ENCODE results near the gene ZNF714.

The ZNF714 gene

DNA sequence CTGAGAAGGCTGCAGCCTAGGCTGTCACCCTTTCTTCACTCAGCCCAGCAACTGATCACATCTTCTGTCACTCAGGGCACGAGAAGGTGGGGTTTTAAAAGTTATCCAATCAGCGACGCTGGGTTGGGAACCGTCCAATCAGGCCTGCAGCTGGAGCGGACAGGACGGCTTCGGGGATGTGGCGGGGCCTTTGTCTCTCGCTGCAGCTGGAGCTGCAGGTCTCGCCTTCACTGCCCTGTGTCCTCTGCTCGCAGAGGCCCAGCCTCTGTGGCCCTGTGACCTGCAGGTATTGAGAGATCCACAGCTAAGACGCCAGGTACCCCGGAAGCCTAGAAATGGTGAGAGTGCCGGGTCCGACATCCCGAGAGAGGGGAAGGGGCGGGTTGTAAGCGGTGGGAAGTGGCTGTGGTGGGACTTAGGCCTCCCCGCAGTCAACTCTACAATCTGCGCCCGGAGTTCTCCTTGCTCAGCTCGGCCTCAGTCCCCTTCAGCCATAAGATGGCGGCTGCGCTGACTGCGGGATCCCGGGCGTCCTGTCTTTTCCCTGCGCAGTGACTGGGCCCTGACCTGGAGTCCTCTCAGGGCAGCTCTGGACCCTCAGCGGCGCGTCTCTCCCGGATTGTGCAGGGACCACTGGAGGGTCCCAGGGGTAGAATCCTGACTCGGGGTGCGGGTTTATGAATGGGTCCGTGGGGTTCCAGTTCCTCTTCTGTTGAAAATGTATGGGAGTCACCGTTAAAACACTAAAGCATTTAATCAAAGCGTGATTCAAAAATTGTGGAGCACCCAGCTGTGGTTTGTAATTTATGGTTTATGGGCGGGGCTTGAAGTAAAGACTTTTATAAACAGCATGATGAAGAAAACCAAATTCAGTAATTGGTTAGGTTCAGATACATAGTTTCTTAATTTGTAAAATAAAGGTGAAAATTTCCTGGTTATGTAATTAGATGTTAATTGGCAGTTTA, at the start of gene ZNF714:
Gene ZNF714, plus strand, starts transcription at position 193 of the 965 bp plus-strand sequence. CDS start 16,066 bp downstream, outside the sequence.
- peak; percentile 38 to 70 for DNase-seq (ENCODE audit: low read depth in 2 of 2)

DNA sequence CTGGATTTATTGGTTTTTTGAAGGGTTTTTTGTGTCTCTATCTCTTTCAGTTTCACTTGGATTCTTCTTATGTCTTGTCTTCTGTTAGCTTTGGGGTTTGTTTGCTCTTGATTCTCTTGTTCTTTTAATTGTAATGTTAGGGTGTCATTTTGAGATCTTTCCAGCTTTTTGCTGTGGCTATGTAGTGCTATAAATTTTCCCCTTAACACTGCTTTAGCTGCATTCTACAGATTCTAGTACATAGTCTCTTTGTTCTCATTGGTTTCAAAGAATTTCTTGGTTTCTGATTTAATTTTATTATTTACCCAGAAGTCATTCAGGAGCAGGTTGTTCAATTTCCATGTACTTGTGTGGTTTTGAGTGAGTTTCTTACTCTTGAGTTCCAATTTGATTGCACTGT, 37.0 kb upstream of the ZNF714 start:
- DNase-seq (ENCODE audit: low read depth in 2 of 2), result no peak

- no peak for DNase-seq (ENCODE audit: low read depth in 2 of 2)
Measured at GRCh38 chr19:21046489-21046888, 35.5 kb upstream of the ZNF714 start.

GRCh38 chr19:21047716-21048115, 34.3 kb upstream of the ZNF714 start:
- DNase-seq (ENCODE audit: low read depth in 2 of 2), result no peak

DNA sequence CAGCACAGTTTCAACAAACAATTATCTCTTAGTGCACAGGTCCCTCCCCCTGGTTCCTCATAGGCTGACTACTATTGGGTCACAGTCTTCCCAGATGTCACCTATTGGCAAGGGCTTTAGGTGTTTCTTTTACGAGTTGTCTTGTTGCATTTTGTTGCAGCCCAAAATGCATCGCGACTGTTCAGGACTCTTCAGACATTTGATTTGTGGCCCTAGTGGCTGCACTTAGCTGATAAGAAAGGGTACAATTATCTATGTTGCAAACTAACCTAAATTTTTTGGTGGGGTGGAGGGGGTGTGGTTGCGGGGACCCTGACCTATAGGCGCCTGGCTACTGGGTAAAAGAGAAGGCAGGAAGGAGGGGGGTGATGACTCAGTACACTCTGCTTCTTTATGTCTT, 29.1 kb upstream of the ZNF714 start:
- no peak for DNase-seq (ENCODE audit: low read depth in 2 of 2)

DNA sequence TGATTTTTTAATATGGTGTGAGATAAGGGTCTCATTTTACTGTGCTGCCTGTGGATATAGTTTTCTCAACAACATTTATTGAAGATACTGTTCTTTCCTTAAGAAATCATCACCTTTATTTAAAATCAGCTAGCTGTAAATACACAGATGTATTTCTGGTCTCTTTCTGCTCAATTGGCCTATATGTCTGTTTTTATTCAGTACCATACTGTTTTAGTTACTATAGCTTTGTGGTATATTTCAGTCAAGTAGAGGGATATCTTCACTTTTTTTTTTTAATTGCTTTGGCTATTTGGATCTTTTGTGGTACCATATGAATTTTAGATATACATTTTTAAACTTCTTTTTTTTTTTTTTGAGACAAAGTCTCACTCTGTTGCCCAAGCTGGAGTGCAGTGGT, 16.7 kb upstream of the ZNF714 start:
- DNase-seq (ENCODE audit: low read depth in 2 of 2), result no peak

GRCh38 chr19:21084343-21084742, 2.3 kb downstream of the ZNF714 start:
- no peak for DNase-seq (ENCODE audit: low read depth in 2 of 2)

GRCh38 chr19:21087871-21088270, 5.9 kb downstream of the ZNF714 start:
- DNase-seq (ENCODE audit: low read depth in 2 of 2), result no peak

DNA sequence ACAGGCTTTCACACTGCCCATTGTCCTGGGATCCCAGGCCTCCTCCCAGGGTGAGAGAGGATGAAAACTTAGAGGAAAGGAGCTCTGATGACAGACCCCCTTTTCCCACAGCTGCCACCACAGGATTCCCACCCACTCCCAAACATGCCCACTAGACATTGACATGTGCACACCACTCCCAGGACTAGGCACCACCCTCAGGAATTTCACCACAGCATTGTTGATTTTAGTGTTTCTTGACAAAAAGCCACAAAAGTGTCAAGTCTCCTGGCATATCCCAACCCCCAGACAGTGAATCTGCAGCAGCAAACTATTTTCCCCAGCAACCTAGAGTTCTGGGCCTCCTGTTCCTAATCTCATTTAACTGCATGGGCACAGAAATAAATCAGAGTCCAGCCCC, 10.1 kb downstream of the ZNF714 start:
- DNase-seq (ENCODE audit: low read depth in 2 of 2), result no peak

DNA sequence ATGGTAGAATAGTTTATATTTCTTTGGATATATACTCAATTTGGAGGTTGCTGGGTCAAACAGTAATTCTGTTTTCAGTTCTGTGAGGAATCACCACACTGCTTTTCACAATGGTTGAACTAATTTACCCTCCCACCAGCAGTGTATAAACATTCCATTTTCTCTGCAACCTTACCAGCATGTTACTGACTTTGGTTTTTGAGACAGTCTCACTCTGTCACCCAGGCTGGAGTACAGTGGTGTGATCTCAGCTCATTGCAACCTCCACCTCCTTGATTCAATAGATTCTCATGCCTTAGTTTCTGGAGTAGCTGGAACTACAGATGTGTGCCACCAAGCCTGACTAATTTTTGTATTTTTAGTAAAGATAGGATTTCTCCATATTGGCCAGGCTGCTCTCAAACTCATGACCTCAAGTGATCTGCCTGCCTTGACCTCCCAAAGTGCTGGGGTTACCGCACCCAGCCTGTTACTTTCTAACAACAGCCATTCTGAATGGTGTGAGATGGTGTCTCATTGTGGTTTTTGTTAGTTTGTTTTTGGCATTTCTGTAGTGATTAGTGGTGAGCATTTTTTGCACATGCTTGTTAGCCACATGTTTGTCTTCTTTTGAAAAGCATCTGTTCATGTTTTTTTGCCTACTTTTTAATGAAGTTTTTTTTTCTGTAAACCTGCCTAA, 12.5 kb downstream of the ZNF714 start:
- DNase-seq (ENCODE audit: low read depth in 2 of 2), result no peak

DNA sequence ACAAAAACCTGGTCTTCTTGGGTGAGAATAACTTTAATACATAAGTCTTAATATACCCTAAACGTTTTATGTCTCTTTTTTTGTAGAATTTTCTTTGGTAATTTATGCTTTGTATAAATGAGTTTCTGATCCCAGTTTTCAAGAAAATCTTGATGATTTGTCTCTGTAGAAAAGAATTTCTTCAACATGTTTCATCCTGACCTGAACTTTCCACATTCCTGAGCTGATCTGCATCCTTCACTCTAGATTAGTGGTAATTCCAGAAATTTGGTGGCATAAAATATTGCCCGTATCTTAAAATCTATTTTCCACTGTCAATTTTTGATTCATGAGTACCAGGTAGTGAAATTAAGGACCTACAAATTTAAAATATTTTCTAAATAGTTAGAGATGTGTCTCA, 16.3 kb downstream of the ZNF714 start:
- DNase-seq (ENCODE audit: low read depth in 2 of 2), result no peak

DNA sequence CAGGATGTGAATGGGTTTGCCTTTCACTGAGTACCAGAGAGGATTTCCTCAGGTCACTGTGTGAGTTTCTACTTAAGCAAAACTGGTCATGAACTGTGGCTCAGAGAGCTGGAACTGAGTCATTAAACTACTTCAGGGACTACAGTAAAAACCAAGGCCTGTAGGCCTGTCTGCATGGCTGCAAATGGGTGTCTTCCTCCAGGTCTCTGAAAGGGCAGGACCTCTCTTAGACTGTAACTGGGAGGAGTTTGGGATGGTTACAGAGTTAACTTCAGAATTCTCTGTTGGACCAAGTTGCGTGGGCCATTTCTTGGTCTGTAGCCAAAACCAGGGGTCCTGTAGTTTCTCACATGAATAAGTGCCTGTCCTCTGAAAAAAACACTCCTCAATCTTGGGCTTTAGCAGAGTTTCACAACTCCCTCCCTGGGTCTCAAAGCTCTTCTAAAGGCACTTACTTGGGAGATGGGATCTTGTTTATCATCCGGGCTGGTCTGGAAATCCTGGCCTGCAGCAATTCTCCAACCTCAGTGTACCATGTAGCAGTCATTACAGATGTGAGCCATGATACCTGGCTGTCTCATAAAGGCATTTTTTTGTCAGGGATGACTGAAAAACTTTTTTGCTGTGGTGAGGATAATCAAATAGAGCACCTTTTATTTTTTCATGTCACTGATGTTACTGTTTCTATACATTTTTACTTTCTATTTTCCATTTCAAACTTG, 19.7 kb downstream of the ZNF714 start:
- DNase-seq (ENCODE audit: low read depth in 2 of 2), result no peak

GRCh38 chr19:21109116-21109515, 27.1 kb downstream of the ZNF714 start:
- DNase-seq (ENCODE audit: low read depth in 2 of 2), result no peak

DNA sequence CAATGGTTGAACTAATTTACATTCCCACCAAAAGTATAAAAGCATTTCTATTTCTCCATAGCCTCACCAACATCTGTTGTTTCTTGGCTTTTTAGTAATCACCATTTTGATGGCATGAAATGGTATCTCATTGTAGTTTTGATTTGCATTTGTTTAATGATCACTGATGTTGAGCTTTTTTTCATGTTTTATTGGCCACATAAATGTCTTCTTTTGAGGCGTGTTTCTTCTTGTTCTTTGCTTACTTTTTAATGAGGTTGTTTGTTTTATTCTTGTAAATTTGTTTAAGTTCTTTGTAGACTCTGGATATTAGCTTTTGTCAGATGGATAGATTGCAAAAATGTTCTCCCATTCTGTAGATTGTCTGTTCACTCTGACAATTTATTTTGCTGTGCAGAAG, 28.2 kb downstream of the ZNF714 start:
- DNase-seq (ENCODE audit: low read depth in 2 of 2), result no peak

- DNase-seq (ENCODE audit: low read depth in 2 of 2), result no peak
Measured at GRCh38 chr19:21115430-21115829, 33.4 kb downstream of the ZNF714 start.

DNA sequence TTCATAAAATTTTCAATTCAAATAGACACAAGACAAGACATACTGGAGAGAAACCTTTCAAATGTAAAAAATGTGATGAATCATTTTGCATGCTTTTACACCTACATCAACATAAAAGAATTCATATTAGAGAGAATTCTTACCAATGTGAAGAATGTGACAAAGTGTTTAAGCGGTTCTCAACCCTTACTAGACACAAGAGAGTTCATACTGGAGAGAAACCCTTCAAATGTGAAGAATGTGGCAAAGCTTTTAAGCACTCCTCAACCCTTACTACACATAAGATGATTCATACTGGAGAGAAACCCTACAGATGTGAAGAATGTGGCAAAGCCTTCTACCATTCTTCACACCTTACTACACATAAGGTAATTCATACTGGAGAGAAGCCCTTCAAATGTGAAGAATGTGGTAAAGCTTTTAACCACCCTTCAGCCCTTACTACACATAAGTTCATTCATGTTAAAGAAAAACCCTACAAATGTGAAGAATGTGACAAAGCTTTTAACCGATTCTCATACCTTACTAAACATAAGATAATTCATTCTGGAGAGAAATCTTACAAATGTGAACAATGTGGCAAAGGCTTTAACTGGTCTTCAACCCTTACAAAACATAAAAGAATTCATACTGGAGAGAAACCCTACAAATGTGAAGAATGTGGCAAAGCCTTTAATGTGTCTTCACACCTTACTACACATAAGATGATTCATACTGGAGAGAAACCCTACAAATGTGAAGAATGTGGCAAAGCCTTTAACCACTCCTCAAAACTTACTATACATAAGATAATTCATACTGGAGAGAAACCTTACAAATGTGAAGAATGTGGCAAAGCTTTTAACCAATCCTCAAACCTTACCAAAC, 35.3 kb downstream of the ZNF714 start:
- DNase-seq (ENCODE audit: low read depth in 2 of 2), result no peak

- no peak for DNase-seq (ENCODE audit: low read depth in 2 of 2)
Measured at GRCh38 chr19:21126078-21126477, 44.1 kb downstream of the ZNF714 start.

DNA sequence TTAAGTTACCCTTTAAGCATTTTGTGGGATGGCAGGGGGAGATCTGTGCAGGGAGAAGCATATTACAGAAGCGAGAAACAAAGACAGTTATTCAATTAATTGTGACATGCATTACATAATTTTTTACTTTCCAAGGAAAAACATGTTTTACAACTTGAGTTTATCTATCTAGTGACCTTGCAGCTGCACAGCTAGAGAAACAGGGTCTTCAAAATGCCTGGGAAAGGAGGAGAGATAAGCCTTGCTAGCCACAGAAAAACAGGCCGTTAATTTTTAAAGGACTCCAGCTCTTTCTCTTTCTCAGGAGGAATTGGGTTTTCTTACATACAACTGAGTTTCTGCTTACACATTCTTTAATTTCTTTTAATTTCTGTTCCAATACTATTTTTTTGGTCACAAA, 45.0 kb downstream of the ZNF714 start:
- DNase-seq (ENCODE audit: low read depth in 2 of 2), result no peak

DNA sequence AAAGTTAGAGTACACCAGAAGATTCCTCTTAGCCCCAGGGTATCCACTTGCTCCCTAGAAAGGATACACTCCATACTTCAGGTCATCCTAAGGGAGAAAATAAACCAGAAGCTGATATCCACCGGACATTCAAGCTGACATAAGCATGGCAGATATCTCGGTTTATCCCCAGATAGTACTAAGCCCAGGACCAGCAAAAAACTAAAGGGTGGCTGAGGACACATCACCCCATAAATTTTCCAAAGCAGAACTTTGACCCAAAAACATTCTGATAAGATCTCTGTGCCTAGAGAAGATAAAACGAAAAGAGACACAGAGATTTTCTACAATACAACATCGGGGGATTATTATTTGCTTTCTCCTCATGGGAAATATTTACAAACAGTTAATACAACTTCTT, 45.9 kb downstream of the ZNF714 start:
- no peak for DNase-seq (ENCODE audit: low read depth in 2 of 2)

GRCh38 chr19:21128901-21129698, 47.1 kb downstream of the ZNF714 start:
- DNase-seq (ENCODE audit: low read depth in 2 of 2), result no peak
